H1 (cell line): ENCODE measurements around the gene IP6K3. TPM values are rescaled to one million over a fixed set of nuclear protein-coding genes. Genes with fewer than 3 reads are reported as not detected.

Source experiments
- ATF2 ChIP-seq: IDR thresholded peaks from 2 replicates; pipeline ENCODE4 v1.6.1; 2012; ENCODE audit warnings: low read length, inconsistent platforms
- CHD7 ChIP-seq: fragments of 300-600 bp; sonication (generic); IDR thresholded peaks from 2 replicates; pipeline ENCODE4 v1.7.1; 2012; ENCODE audit warnings: low read length, moderate library complexity, mild to moderate bottlenecking, inconsistent platforms; ENCODE audit not compliant: insufficient replicate concordance
- E2F6 ChIP-seq: IDR thresholded peaks from 2 replicates; pipeline ENCODE4 v1.6.1; 2012; ENCODE audit warnings: inconsistent platforms
- HDAC6 ChIP-seq: IDR thresholded peaks from one replicate; pipeline ENCODE4 v1.7.1; 2012; ENCODE audit warnings: low read depth, mild to moderate bottlenecking, inconsistent platforms, low read length, moderate library complexity
- NRF1 ChIP-seq: IDR thresholded peaks from 2 replicates; pipeline ENCODE4 v1.6.1; 2011; ENCODE audit warnings: mild to moderate bottlenecking, low read depth, low read length, improper control_type of control experiment
- POU5F1 ChIP-seq: IDR thresholded peaks from 2 replicates; pipeline ENCODE4 v1.6.1; 2011; ENCODE audit warnings: low read depth, mild to moderate bottlenecking, low read length, moderate library complexity
- RNF2 ChIP-seq: fragments of 200-900, 300-1000 bp; sonication (generic); IDR thresholded peaks from 2 replicates; pipeline ENCODE4 v1.7.1; 2016; ENCODE audit warnings: borderline replicate concordance, low read depth, mild to moderate bottlenecking, antibody characterized with exemption, low read length; ENCODE audit not compliant: poor library complexity, severe bottlenecking; ENCODE audit errors: missing control alignments
- SP1 ChIP-seq: IDR thresholded peaks from 2 replicates; pipeline ENCODE4 v1.6.1; 2011; ENCODE audit warnings: low read depth, low read length
- YY1 ChIP-seq: IDR thresholded peaks from 2 replicates; pipeline ENCODE4 v1.6.1; 2011; ENCODE audit warnings: low read depth, mild to moderate bottlenecking, low read length
- polyA plus RNA-seq, 7 experiments: library from polyadenylated mRNA; depleted of rRNA in 3 of 7; stranded (reverse) in 5 of 7; unstranded in 2 of 7; fragments of >200 nt in 5 of 7; fragments of 200-250 nt in 2 of 7; gene quantifications; 1 replicate in 5 of 7; 2 replicates in 1 of 7; 4 replicates in 1 of 7; pipeline versions ENCODE4 v1.2.1 to v1.2.3, GENCODE V29; 2011 to 2013; ENCODE audit warnings: missing spikeins in 2 of 7, mixed read lengths in 2 of 7
- total RNA-seq: library from RNA; stranded (reverse); fragmentation: NEBNext Ultra II Directional; extraction: Animal tissue kit (Norgen Biotek cat#: 25700); gene quantifications from 2 replicates; pipeline ENCODE4 v1.2.1, GENCODE V29; 2021

Gene IP6K3
- total and polyA plus RNA-seq, 2 of the 8 experiments (the other 6 are each of a cell fraction or from before 2014, with no cell fraction given): 0.22 to 0.73 TPM

GRCh38 chr6:33682341-33682740 is 64.4 kb downstream of the IP6K3 start (continued):
- no peak for TF ChIP-seq CHD7
- TF ChIP-seq SP1: no peak
- no peak for TF ChIP-seq RNF2
- no peak for TF ChIP-seq YY1
- no peak for TF ChIP-seq HDAC6
- TF ChIP-seq ATF2: no peak
- TF ChIP-seq POU5F1: no peak
- TF ChIP-seq NRF1: no peak
- TF ChIP-seq E2F6: no peak
